ELR (cell line): Measurements from ENCODE around the gene NIPBL.
"Not testable (repeated sequence)": the region's sequence is repeated elsewhere in the genome, so short reads cannot be mapped to it uniquely, and the experiment has no call there.

Experiments
- DNase-seq: peaks from one replicate; pipeline ENCODE4 v3.0.0-alpha.2; 2015; ENCODE audit warnings: low read depth

The NIPBL gene

GRCh38 chr5:37028910-37029309 lies 152.3 kb downstream of the NIPBL start:
- no peak for DNase-seq

GRCh38 chr5:37029436-37029835 lies 152.9 kb downstream of the NIPBL start:
- no peak for DNase-seq

- DNase-seq = no peak
Measured at GRCh38 chr5:37034955-37035354, 158.4 kb downstream of the NIPBL start.

GRCh38 chr5:37037840-37038239 lies 161.3 kb downstream of the NIPBL start:
- no peak for DNase-seq

- DNase-seq = no peak
Measured at GRCh38 chr5:37039824-37040223, 163.3 kb downstream of the NIPBL start.

- peak; percentile 23 for DNase-seq
Measured at GRCh38 chr5:37043693-37044092, 167.1 kb downstream of the NIPBL start.

GRCh38 chr5:37044120-37044519 lies 167.6 kb downstream of the NIPBL start:
- DNase-seq = no peak

- no peak for DNase-seq
Measured at GRCh38 chr5:37045703-37046102, 169.1 kb downstream of the NIPBL start.

GRCh38 chr5:37047947-37048346 lies 171.4 kb downstream of the NIPBL start:
- DNase-seq = no peak

GRCh38 chr5:37054391-37054790 lies 177.8 kb downstream of the NIPBL start:
- no peak for DNase-seq

GRCh38 chr5:37055383-37055990 lies 178.9 kb downstream of the NIPBL start:
- no peak for DNase-seq

GRCh38 chr5:37056762-37057161 lies 180.2 kb downstream of the NIPBL start:
- DNase-seq = no peak

- no peak for DNase-seq
Measured at GRCh38 chr5:37060030-37060429, 183.5 kb downstream of the NIPBL start.

- no peak for DNase-seq
Measured at GRCh38 chr5:37063739-37064138, 187.2 kb downstream of the NIPBL start.

GRCh38 chr5:37064442-37064841 lies 187.9 kb downstream of the NIPBL start:
- DNase-seq = no peak

GRCh38 chr5:37071487-37071886 lies 194.9 kb downstream of the NIPBL start:
- DNase-seq = no peak

GRCh38 chr5:37071901-37072581 lies 195.5 kb downstream of the NIPBL start:
- peak; percentile 71 for DNase-seq

- no peak for DNase-seq
Measured at GRCh38 chr5:37075399-37075950, 198.9 kb downstream of the NIPBL start.

- DNase-seq = no peak
Measured at GRCh38 chr5:37077146-37077545, 200.6 kb downstream of the NIPBL start.

- no peak for DNase-seq
Measured at GRCh38 chr5:37080697-37081096, 204.1 kb downstream of the NIPBL start.

GRCh38 chr5:37082977-37083376 lies 206.4 kb downstream of the NIPBL start:
- not testable (repeated sequence) for DNase-seq

- DNase-seq = not testable (repeated sequence)
Measured at GRCh38 chr5:37086026-37086425, 209.5 kb downstream of the NIPBL start.

GRCh38 chr5:37086466-37087173 lies 210.1 kb downstream of the NIPBL start:
- DNase-seq = peak; percentile 78
